Limb (tissue), 2 donors: ENCODE results near the gene DGCR6.
A peak's percentile ranks its signal among the peaks of the same experiment; 100 is the strongest.
"Not testable (repeated sequence)": the region's sequence is repeated elsewhere in the genome, so short reads cannot be mapped to it uniquely, and the experiment has no call there.

Experiments used
- DNase-seq, 2 donors: peaks; one replicate each; pipeline ENCODE4 v3.0.0-alpha.2; 2016; ENCODE audit errors: extremely low spot score in 2 of 2

DGCR6 gene

DNA sequence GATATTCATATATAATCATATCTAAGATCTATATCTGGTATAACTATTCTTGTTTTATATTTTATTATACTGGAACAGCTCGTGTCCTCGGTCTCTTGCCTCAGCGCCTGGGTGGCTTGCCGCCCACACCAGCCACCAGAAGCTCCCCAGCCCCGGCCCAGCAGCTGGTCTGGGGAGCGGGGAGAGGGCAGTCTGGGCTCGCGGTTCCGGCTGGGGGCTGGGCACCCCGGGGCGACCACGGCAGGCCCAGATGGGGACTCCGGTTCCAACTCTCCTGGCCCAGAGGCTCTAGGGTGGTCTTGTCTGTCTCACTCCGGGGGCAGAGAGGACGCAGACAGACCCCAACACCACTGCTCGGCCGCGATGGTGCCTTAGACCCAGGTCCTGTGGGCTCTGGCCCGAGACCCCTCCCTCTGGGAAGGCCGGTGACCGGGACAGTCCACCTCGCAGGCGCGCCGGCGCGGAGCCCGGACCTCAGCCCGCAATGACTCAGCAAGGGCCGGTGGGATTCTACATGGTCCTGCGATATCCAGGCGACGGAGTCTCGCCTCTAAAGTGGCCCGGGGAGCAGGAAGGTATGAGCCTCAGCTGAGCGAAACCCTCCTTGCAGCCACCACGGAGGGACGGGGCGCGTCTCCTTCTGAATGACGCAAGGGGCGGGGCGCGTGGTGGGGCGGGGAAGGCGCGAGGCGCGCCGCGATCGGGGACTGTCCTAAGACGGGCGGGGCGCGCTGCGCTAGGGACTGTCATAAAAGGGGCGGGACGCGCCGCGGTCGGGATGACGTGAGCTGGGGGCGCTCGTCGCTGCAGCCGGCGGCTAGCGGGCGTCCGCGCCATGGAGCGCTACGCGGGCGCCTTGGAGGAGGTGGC is at the start of gene DGCR6:
TSS of gene DGCR6 (plus strand) at position 781 of the 870 bp plus-strand sequence. CDS start at position 836, 55 bp downstream.
- no peak for DNase-seq

DNA sequence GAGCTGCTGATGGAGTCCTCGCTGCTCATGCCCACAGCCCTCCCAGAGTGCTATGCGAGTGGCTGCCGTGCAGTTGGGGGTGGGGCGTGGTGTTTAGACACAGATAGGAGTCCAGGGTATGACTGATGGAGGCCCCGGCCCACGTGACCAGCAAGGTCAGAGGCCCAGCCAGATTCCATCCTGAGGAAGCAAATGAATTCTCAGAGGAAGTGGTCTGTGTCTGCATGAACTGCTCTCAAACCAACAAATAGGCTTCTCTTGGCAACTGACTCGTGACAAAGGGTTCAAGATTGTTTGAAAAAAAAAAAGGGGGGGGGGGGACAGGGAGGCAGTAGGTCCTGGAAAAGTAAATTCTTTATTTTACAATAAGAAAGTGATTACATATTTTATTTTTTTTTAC is 46.8 kb upstream of the DGCR6 start:
- not testable (repeated sequence) for DNase-seq

DNA sequence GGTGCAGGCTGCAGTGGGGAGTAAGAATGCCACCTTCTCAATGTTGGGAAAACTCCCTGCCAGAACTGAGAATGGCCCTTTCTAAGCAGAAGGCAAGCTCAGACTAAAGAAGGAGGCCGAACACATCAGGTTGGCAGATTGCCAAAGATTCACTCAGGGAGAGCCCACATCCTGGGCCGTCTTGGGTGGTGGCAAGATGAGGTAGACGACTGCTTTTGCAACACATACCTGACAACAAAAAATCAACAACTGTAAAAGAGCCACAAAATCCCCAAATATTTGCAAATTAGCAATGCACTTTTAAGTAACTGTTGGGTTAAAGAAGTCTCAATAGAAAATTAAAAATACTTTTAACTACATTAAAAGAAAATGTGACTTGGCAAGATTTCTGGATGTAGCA is 24.9 kb upstream of the DGCR6 start:
- peak in 1 of 2 donors; percentile 0 for DNase-seq

DNA sequence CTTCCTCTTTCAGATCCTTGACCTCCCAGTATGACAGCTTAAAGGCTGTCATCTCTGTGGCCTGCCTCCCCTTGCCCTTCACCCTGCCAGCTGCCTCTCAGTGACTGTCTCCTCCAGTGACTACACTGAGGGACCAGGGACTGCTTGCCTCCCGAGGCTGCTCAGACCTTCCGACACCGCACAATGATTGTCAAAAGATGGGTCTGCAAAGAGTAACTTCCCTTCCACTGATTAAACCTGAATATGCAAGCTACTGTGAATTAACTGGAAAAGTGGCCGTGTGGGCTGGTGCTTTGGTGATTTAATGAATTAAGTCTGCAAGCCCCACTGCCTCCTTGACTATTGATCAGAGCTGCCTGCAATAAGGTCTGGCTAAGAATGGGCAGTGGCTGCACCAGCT is 21.7 kb upstream of the DGCR6 start:
- not testable (repeated sequence) for DNase-seq

DNA sequence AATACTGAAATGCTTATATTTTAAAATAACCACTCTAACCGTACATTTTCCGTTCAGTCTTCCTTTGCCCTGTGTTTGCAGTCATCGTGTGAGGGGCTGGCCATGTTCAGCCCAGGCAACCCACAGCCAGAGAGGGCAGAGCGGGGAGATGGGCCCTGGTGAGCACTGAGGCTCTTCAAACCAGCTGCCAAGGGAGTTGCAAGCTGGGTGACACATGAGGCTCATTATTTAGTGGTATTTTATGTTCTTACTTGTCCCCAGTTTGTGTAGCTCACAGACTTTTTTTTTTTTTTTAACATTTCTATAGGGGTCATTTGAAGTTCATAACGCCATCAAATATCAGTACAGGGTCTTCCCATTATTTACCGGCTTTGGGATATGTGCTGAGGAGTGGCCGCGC is 18.0 kb upstream of the DGCR6 start:
- DNase-seq = no peak

DNA sequence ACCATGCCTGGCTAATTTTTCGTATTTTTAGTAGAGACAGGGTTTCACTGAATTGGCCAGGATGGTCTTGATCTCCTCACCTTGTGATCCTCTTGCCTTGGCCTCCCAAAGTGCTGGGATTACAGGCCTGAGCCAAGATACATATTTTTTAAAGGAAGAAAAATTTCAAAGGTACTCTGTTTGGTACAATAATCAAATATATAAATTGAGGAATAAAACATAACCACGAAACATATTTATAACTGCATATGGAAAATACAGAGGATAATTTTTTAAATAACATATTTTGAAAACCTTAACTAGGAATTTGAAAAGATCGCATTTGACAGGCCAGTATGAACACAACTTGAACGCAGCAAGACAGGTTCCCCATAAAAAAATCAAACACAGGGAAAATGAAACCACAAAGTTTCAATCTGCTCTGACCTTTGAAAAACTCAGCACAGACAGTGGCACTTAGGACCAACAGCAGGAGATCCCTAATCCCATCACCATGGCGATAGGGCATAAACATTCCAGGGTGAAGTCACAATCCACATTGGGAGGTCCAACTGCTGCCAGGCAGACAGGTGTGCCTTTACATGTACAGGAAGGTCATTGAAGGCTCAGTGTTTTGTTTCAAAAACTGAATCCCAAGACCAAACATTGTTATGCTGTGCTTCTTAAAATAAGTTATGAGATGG is 15.5 kb upstream of the DGCR6 start:
- DNase-seq = not testable (repeated sequence)

DNA sequence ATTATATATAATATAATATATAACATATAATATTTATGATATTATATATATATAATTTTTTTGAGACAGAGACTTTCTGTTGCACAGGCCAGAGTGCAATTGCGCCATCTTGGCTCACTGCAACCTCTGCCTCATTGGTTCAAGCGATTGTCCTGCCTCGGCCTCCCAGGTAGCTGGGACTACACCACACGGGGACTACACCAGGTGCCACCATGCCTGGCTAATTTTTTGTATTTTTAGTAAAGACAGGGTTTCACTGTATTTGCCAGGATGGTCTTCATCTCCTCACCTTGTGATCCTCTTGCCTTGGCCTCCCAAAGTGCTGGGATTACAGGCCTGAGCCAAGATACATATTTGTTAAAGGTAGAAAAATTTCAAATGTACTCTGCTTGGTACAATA is 12.3 kb upstream of the DGCR6 start:
- DNase-seq = not testable (repeated sequence)

DNA sequence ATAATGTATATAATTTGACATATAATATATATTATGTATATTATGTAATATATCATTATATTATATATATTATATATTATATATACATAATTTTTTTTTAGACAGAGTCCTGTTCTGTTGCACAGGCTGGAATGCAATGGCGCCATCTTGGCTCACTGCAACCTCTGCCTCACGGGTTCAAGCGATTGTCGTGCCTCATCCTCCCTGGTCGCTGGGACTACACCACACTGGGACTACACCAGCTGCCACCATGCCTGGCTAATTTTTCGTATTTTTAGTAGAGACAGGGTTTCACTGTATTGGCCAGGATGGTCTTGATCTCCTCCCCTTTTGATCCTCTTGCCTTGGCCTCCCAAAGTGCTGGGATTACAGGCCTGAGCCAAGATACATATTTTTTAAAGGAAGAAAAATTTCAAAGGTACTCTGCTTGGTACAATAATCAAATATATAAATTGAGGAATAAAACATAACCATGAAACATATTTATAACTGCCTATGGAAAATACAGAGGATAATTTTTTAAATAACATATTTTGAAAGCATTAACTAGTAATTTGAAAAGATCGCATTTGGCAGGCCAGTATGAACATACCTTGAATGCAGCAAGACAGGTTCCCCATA is 10.0 kb upstream of the DGCR6 start:
- DNase-seq = not testable (repeated sequence)

DNA sequence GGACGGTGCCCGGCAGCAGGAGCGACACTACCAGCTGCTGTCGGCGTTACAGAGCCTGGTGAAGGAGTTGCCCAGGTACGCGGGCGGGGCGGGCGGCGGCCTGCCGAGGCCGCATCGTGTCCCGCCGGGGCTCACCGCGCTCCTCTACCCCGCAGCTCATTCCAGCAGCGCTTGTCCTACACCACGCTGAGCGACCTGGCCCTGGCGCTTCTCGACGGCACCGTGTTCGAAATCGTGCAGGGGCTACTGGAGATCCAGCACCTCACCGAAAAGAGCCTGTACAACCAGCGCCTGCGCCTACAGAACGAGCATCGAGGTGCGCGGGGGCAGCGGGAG is 258 bp downstream of the DGCR6 start:
- DNase-seq = not testable (repeated sequence)

DNA sequence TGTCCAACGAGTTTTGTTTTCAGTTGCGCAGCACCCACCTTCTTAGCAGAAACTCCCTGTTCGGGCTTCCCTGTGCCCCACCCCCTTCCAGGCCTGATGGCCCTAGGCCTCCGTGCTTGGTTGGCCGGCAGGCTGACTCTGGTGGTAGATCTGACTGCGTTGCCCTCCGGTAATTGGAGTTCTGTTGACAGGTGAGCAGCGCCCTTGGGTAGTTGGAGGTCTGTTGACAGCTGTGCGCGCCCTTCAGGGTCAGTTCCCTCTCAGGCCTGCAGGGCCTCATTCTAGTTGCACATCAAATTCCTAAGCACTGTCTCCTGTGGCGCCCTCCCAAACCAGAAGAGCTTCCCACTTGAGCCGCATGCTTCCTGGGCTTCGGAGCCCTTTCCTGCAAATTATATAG is 776 bp downstream of the DGCR6 start:
- no peak for DNase-seq

DNA sequence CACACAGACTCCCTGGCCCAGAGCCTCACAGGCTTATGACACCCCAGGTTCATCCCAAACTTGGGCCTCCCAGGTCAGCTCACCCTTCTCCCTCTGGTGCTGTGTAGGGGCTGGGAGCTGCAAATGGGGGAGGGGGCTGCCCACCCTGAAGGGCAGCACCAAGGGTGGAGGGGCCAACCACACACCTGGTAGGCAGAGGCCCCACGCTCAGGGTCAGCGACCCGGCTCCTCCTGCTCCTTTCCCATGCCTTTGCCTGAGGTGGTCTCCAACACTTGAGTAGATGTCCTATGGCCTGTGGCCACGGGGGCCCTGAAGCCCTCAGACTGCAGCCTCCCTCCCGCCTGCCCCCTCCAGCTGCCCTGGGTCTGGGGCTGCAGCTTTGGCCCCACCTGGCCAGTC is 3.4 kb downstream of the DGCR6 start:
- no peak for DNase-seq

DNA sequence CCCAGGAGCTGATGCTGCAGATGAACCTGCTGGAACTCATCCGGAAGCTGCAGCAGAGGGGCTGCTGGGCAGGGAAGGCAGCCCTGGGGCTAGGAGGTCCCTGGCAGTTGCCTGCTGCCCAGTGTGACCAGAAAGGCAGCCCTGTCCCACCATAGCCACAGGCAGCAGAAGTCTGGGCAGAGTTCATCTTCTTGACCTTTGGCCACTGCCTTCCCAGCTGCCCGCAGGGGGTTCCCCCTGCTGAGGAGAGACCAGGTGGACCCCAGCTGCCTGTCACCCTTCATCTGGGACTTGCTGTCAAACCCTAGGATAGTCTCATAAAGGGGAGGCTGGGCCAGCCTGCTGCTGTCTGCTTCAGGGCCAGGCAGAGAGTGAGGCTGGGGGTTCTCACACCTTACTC is 5.4 kb downstream of the DGCR6 start:
- not testable (repeated sequence) for DNase-seq

DNA sequence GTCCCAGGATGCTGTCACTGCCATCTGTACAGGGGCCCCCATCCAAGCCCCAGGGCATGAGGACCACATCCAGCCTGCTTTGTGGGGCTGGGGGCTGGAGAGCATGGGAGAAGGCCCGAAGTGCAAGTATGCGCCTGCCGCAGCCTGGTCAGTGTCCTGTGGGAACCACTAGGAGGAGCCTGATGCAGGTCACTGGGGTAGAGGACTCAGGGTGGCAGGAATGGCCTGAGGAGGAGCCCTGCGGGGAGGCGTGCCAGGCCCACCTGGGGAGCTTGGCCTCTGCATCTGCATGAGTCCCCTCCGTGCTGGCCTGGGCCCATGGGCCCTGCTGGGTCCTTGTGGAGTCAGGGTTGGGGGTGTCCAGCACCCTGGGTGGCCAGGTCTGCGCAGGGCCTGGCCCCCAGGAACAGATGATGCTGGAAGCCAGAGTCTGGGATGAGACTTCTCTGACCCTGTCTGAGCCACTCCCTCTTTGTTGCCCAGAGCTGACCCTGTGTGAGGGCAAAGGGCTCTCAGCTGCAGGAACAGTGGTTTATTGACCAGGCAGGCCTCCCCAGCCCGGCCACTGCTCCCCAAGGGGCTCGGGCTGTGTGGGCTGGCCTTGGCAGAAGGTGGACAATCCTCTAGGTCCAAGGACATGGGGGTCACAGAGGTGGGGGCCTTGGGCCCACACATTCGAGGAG is 6.3 kb downstream of the DGCR6 start:
- not testable (repeated sequence) for DNase-seq

DNA sequence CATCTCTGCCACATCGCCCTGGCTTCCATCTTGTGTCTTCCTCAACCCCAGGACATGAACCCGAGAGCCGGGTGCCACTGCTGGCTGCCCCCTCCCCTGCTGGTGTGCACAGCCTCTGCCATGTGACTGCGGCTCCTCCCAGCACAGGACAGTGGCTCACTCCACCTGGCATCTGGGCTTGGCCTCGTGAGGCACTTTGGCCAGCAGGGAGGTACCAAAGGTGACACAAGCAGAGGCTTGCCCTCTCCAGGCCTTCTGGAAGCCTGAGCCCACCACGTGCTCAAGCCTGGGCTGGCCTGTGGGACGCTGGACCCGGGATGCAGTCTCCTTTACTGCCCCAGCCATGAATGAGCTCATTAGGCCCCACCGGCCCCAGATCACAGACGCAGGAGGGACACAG is 8.4 kb downstream of the DGCR6 start:
- DNase-seq = not testable (repeated sequence)

DNA sequence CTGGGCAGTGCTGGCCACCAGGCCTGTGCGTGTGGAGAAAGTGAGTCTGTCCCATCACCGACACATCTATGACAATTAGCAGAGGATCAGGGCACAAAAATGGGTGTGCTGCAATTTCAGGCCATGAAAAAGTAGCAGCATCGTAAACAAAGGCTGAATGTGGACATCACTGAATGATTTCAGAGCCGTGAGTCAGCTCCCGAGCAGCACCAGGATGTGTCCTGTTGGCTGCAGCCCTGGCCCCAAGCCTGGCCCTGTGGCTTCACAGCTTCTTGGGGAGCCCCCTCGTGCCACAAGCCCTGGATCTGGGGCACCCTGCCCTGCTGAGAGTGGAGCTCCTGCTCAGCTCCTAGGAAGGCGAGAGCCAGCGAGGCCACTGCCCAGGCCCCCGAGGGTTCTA is 9.4 kb downstream of the DGCR6 start:
- DNase-seq = not testable (repeated sequence)

DNA sequence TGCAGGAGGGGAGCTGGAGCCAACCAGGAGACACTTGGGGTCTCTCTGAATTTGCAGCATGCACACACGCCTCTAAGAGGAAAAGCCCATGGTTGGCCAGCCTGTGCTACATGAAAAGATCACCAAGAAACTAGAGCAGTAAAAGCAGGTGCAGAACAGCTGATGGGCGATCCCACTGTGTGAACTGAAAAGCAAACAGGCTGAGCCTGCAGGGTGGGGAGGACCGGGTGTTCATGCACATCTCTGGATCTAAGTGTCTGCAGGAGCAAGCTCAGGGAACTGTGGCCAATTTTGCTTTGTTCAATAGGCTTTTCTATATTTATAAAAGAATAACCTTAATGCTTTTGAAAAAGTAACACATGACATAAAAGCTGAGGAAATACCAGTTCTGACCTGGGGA is 11.7 kb downstream of the DGCR6 start:
- not testable (repeated sequence) for DNase-seq

DNA sequence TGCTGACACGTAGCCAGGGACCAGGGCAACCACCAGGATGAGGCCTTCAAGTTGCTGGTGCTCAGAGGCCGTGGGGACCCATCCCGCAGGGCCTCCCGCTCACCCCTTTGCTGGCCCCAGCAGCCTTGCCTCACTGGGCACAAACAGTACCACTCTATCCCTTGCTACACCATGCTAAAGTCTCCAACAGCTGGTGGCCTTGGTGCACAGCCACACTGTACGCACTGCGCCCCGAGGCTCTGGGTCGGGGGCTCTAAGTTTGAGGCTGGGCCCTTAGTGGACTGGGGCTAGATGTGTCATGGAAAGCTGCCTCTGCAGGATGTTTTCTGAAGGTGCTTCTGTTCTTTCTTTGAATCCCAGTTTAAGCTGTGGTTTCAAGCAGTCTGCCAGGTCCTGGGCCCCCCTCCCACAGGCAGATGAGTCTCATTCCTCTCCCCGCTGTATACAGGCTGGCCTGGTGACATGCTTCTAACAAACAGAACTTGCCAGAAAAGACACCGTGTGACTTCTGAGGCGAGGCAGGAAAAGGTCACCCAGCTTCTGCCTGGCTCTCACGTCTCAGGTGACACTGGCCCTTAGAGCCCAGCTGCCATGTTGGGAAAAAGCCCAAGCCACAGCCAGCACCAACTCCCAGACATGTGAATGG is 14.3 kb downstream of the DGCR6 start:
- not testable (repeated sequence) for DNase-seq

DNA sequence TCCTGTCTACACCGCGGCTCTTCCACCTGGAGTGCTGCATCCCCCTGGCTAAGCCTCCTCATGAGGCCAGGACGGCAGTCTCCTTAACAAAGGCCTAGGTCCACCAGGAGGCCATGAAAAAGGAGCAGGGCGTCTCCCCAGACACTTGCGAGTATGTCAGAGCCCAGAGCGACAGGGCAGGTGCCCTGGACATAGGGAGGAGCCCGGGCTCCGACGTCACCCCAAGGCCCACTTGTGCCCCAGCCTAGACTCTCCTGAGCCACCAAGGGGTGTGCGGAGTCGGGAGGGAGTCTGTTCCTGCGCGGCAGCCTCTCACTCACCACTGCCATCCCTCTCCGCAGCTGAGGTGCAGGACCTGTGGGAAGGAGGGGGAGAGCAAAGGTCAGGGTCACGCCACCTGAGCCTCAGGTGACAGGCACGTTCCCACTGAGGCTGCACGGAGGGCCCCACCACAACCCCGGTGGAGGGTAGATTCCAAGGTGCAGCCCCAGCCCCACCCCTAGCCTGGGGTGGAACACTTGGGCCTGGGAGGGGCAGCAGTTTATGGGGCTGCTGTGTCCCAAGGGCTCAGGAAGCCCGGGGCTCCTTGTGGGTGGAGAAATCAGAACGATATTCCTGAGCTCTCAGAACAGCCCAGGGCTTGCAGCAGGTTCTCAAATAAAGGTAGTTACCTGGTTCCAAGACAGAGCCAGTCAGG is 19.4 kb downstream of the DGCR6 start:
- no peak for DNase-seq

DNA sequence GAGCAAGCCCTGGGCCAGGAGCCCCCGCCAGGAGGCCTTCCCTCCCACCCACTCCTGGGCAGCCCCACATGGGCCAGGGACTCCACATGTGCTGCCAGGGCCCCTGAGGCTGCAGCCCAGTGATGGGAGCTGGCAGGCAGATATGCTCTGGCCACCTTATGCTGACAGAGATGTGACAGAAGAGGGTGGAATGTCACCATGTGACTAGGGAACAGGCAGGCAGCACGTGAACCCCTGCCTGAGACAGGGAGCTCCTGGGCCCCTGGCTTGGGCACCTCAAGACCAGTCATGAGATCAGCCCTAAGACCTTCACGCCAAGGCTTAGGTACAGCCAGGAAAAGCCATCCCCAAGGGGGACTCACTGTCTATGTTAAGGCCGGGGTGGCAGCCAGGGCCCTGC is 20.9 kb downstream of the DGCR6 start:
- no peak for DNase-seq

DNA sequence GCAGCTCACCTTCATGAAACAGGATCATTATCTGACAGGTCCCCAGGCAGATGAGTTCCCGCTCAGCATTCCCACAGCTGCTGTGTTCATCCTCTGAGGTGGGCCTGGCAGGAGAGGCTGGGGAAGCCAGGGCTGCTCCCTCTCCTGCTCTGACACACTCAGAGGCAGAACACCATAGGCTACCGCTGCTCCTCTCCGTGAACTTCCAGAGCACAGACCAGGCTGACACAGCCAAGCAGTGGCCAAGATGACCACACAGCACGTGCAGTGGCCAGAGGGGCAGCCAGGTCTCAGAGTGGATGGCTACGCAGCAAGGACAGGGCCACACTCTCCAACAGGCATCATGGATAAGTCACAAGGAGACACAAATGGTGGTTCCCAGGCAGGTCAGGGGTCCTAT is 21.5 kb downstream of the DGCR6 start:
- DNase-seq = no peak

DNA sequence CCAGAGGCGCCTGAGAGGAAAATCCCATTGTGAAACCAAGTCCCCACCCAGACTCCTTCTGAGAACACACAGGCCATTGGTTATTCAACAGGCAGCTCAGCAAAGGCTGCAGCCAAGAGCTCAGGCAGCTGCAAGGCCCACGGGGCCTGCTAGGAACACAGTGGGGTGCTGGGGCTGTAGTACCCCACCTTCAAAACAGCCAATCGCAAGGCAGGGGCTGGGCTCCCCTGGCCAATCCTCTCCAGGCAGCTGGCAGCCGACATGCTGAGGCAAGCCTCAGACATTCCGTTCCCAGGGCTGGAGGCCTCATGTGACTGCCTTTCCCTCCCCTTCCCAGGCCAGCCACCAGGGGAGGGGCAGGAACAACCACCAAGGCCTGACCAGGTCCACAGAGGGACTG is 23.3 kb downstream of the DGCR6 start:
- no peak for DNase-seq
